ENCODE measurements around the gene EFNA3. TPM values are rescaled to one million over a fixed set of nuclear protein-coding genes. Genes with fewer than 3 reads are reported as not detected.

EFNA3 gene
- polyA plus RNA-seq, 1 donor from 2014 or later, result 12.2 TPM

- Histone ChIP-seq H3K9me3 (ENCODE audit: low read length) (no peaks in the 10 kb centered on the region), H3F3A (ENCODE audit: insufficient read depth, low read length, poor library complexity, severe bottlenecking) (peaks cover 2% of the 10 kb centered on the region), H3K36me3 (ENCODE audit: insufficient read depth, low read length) (no peaks in the 10 kb centered on the region), H3K27me3 (ENCODE audit: insufficient read depth, low read depth, low read length) (peaks cover 27% of the 10 kb centered on the region), H3K4me2 (ENCODE audit: low read length) (no peak overlapping the region), H3K27ac (ENCODE audit: low read length) (no peak overlapping the region), H3K4me3 (ENCODE audit: low read length) (no peak overlapping the region), H4K20me1 (ENCODE audit: insufficient read depth) (no peaks in the 10 kb centered on the region), H3K9me2 (ENCODE audit: insufficient read depth, low read length) (no peaks in the 10 kb centered on the region), H3K79me2 (replicated peaks; ENCODE audit: insufficient read depth, low read length) (no peaks in the 10 kb centered on the region), H2AFZ (ENCODE audit: low read depth, low read length) (no peak overlapping the region), H3K9ac (ENCODE audit: low read length) (no peak overlapping the region)
- TF ChIP-seq MXI1 (conservative IDR thresholded peaks at IDR 0.05; ENCODE audit: poor library complexity, severe bottlenecking), result no peak
Measured at GRCh38 chr1:155131285-155131684, 52.6 kb downstream of the EFNA3 start.

DNA sequence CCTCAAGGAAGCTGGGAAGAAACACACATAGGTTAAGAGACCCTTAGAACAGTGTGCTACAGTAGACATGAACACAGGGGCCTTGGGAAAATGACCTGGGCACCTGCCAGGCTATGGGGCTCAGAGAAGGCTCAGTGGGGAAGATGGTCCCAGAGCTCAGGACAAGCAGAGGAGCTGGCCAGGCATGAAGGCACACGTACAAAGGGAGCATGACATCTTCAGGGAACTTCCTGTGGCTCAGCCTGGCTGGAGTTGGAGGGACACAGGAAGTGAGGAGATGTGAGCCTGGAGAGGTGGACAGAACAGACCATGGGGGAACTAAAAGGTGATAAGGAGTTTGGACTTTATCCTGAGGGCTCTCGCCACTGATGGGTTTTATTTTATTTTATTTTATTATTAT is 53.2 kb downstream of the EFNA3 start:
- no peak overlapping the region for H3K4me3 ChIP-seq (ENCODE audit: low read length)

GRCh38 chr1:155133799-155134281 is 55.2 kb downstream of the EFNA3 start:
- H3K79me2 ChIP-seq (replicated peaks; ENCODE audit: insufficient read depth, low read length), result peaks cover 5% of the 10 kb centered on the region
- H4K20me1 ChIP-seq (ENCODE audit: insufficient read depth), result no peaks in the 10 kb centered on the region
- no peak overlapping the region for H2AFZ ChIP-seq (ENCODE audit: low read depth, low read length)
- H3K4me2 ChIP-seq (ENCODE audit: low read length), result no peak overlapping the region
- no peaks in the 10 kb centered on the region for H3K36me3 ChIP-seq (ENCODE audit: insufficient read depth, low read length)
- no peak overlapping the region for H3K9ac ChIP-seq (ENCODE audit: low read length)
- no peak overlapping the region for H3K27ac ChIP-seq (ENCODE audit: low read length)
- no peaks in the 10 kb centered on the region for H3K9me3 ChIP-seq (ENCODE audit: low read length)
- H3K9me2 ChIP-seq (ENCODE audit: insufficient read depth, low read length), result no peaks in the 10 kb centered on the region
- no peak for TF ChIP-seq SMC3 (conservative IDR thresholded peaks at IDR 0.05; ENCODE audit: poor library complexity)
- TF ChIP-seq POLR2AphosphoS5 (IDR thresholded peaks at IDR 0.05), result no peak
- TF ChIP-seq EZH2 (IDR thresholded peaks at IDR 0.05; ENCODE audit: borderline replicate concordance, insufficient read depth, low read length, poor library complexity, severe bottlenecking), result no peak
- no peak for TF ChIP-seq REST (IDR thresholded peaks at IDR 0.05; ENCODE audit: borderline replicate concordance)
- no peak for TF ChIP-seq RAD21 (conservative IDR thresholded peaks at IDR 0.05)
- no peak for TF ChIP-seq EP300 (conservative IDR thresholded peaks at IDR 0.05; ENCODE audit: poor library complexity, severe bottlenecking)
- no peak for TF ChIP-seq CTCF (IDR thresholded peaks at IDR 0.05; ENCODE audit: poor library complexity, severe bottlenecking)
- TF ChIP-seq MXI1 (conservative IDR thresholded peaks at IDR 0.05; ENCODE audit: poor library complexity, severe bottlenecking), result no peak
- TF ChIP-seq TAF1 (IDR thresholded peaks at IDR 0.05; ENCODE audit: low read depth), result no peak
- no peaks in the 10 kb centered on the region for H3F3A ChIP-seq (ENCODE audit: insufficient read depth, low read length, poor library complexity, severe bottlenecking)
- peaks cover 2% of the 10 kb centered on the region for H3K27me3 ChIP-seq (ENCODE audit: insufficient read depth, low read depth, low read length)
- no peak overlapping the region for H3K4me3 ChIP-seq (ENCODE audit: low read length)

More for the DNA sequence above, 53.2 kb downstream of the EFNA3 start:
- Histone ChIP-seq H3K9me2 (ENCODE audit: insufficient read depth, low read length) (no peaks in the 10 kb centered on the region), H3F3A (ENCODE audit: insufficient read depth, low read length, poor library complexity, severe bottlenecking) (peaks cover 2% of the 10 kb centered on the region), H3K27me3 (ENCODE audit: insufficient read depth, low read depth, low read length) (peaks cover 22% of the 10 kb centered on the region), H2AFZ (ENCODE audit: low read depth, low read length) (no peak overlapping the region), H3K9me3 (ENCODE audit: low read length) (no peaks in the 10 kb centered on the region), H4K20me1 (ENCODE audit: insufficient read depth) (no peaks in the 10 kb centered on the region), H3K9ac (ENCODE audit: low read length) (no peak overlapping the region), H3K27ac (ENCODE audit: low read length) (no peak overlapping the region), H3K79me2 (replicated peaks; ENCODE audit: insufficient read depth, low read length) (no peaks in the 10 kb centered on the region), H3K4me2 (ENCODE audit: low read length) (no peak overlapping the region), H3K36me3 (ENCODE audit: insufficient read depth, low read length) (no peaks in the 10 kb centered on the region)
- TF ChIP-seq RAD21 (conservative IDR thresholded peaks at IDR 0.05) (no peak), MXI1 (conservative IDR thresholded peaks at IDR 0.05; ENCODE audit: poor library complexity, severe bottlenecking) (no peak), CTCF (IDR thresholded peaks at IDR 0.05; ENCODE audit: poor library complexity, severe bottlenecking) (no peak), POLR2AphosphoS5 (IDR thresholded peaks at IDR 0.05) (no peak), EP300 (conservative IDR thresholded peaks at IDR 0.05; ENCODE audit: poor library complexity, severe bottlenecking) (no peak), SMC3 (conservative IDR thresholded peaks at IDR 0.05; ENCODE audit: poor library complexity) (no peak)

Data from neural cell (in vitro differentiated cells).